GM21619 (cell line): ENCODE results near the gene ARHGAP26.
"Not testable (repeated sequence)": the region's sequence is repeated elsewhere in the genome, so short reads cannot be mapped to it uniquely, and the experiment has no call there.

Experiments
- ATAC-seq: cut with Tn5 transposase; IDR thresholded peaks from one replicate; pipeline ENCODE4 v1.9.1; 2021; ENCODE audit not compliant: unreplicated experiment

Gene ARHGAP26

GRCh38 chr5:143195491-143195890 lies 425.3 kb downstream of the ARHGAP26 start:
- no peak for ATAC-seq

GRCh38 chr5:143196601-143197259 lies 426.6 kb downstream of the ARHGAP26 start:
- ATAC-seq = no peak

- ATAC-seq = no peak
These were observed 427.1 kb downstream of the ARHGAP26 start for GRCh38 chr5:143197260-143197656.

- ATAC-seq = no peak
These were observed 428.2 kb downstream of the ARHGAP26 start for GRCh38 chr5:143198332-143198731.

- no peak for ATAC-seq
These were observed 429.0 kb downstream of the ARHGAP26 start for GRCh38 chr5:143199161-143199560.

- no peak for ATAC-seq
These were observed 429.7 kb downstream of the ARHGAP26 start for GRCh38 chr5:143199843-143200242.

GRCh38 chr5:143200781-143201398 lies 430.7 kb downstream of the ARHGAP26 start:
- ATAC-seq = no peak

GRCh38 chr5:143201589-143201988 lies 431.4 kb downstream of the ARHGAP26 start:
- ATAC-seq = no peak

- not testable (repeated sequence) for ATAC-seq
These were observed 433.3 kb downstream of the ARHGAP26 start for GRCh38 chr5:143203301-143203956.

- no peak for ATAC-seq
These were observed 434.5 kb downstream of the ARHGAP26 start for GRCh38 chr5:143204474-143205246.

- ATAC-seq = no peak
These were observed 435.2 kb downstream of the ARHGAP26 start for GRCh38 chr5:143205386-143205785.

GRCh38 chr5:143205883-143206195 lies 435.7 kb downstream of the ARHGAP26 start:
- ATAC-seq = no peak

- no peak for ATAC-seq
These were observed 436.2 kb downstream of the ARHGAP26 start for GRCh38 chr5:143206196-143207053.

GRCh38 chr5:143207058-143207457 lies 436.9 kb downstream of the ARHGAP26 start:
- ATAC-seq = no peak

- ATAC-seq = no peak
These were observed 437.6 kb downstream of the ARHGAP26 start for GRCh38 chr5:143207563-143208364.

- ATAC-seq = no peak
These were observed 438.1 kb downstream of the ARHGAP26 start for GRCh38 chr5:143208365-143208641.

GRCh38 chr5:143208781-143209510 lies 438.8 kb downstream of the ARHGAP26 start:
- no peak for ATAC-seq

GRCh38 chr5:143209881-143210395 lies 439.8 kb downstream of the ARHGAP26 start:
- no peak for ATAC-seq

GRCh38 chr5:143210576-143210975 lies 440.4 kb downstream of the ARHGAP26 start:
- no peak for ATAC-seq
